HepG2 (cell line): ENCODE results near the gene MTX1.

Source experiments
- ARID2 ChIP-seq: sonication (generic); formaldehyde crosslinking; IDR thresholded peaks from 2 replicates; pipeline ENCODE4 v1.8.1; 2022; ENCODE audit warnings: mild to moderate bottlenecking, missing genetic modification reagents, borderline replicate concordance
- CHD4 ChIP-seq: fragments of 200-600 bp; sonication (generic); IDR thresholded peaks from 2 replicates; pipeline ENCODE4 v1.7.0; 2017; ENCODE audit warnings: mild to moderate bottlenecking, low read length, borderline replicate concordance
- HES4 ChIP-seq: sonication (generic); formaldehyde crosslinking; IDR thresholded peaks from 2 replicates; pipeline ENCODE4 v1.9.0; 2021; ENCODE audit warnings: mild to moderate bottlenecking, missing genetic modification reagents, borderline replicate concordance
- JUN ChIP-seq: sonication (generic); formaldehyde crosslinking; IDR thresholded peaks from 2 replicates; pipeline ENCODE4 v1.4.0; 2020; ENCODE audit warnings: mild to moderate bottlenecking, missing genetic modification reagents
- MAFK ChIP-seq, 2 experiments: IDR thresholded peaks in 1 of 2; conservative IDR thresholded peaks in 1 of 2; 2 replicates each; pipeline ENCODE4 v1.6.1; 2011; ENCODE audit warnings: improper control_type of control experiment in 2 of 2, low read length in 2 of 2
- POLR2A ChIP-seq, 2 experiments: IDR thresholded peaks; 2 replicates each; pipeline ENCODE4 v1.6.1; 2011; ENCODE audit warnings: low read depth in 2 of 2, low read length in 2 of 2, mild to moderate bottlenecking in 1 of 2, moderate library complexity in 1 of 2; ENCODE audit not compliant: insufficient read depth in 1 of 2
- POLR2G ChIP-seq: fragments of 200-400 bp; formaldehyde crosslinking; IDR thresholded peaks from 2 replicates; pipeline ENCODE4 v1.6.1; 2018; ENCODE audit warnings: mild to moderate bottlenecking, low read depth, low read length, moderate library complexity
- THAP9 ChIP-seq: sonication (generic); formaldehyde crosslinking; IDR thresholded peaks from 2 replicates; pipeline ENCODE4; 2020; ENCODE audit warnings: missing genetic modification reagents, mild to moderate bottlenecking, borderline replicate concordance
- ZBTB8A ChIP-seq: sonication (generic); formaldehyde crosslinking; IDR thresholded peaks from 2 replicates; pipeline ENCODE4 v1.4.0; 2020; ENCODE audit warnings: mild to moderate bottlenecking, low read depth, missing genetic modification reagents, borderline replicate concordance

- TF ChIP-seq ZBTB8A = no peak
- TF ChIP-seq JUN (CRISPR knock-in tag) = no peak
- TF ChIP-seq ARID2 (CRISPR knock-in tag) = no peak
- no peak for TF ChIP-seq HES4
- no peak for TF ChIP-seq CHD4
- TF ChIP-seq MAFK (conservative IDR thresholded peaks at IDR 0.05 in 1 of 2, IDR thresholded peaks at IDR 0.05 in 1 of 2; ENCODE audit: low read length in 2 of 2) = no peak
- no peak for TF ChIP-seq POLR2G
- TF ChIP-seq POLR2A (IDR thresholded peaks at IDR 0.05; ENCODE audit: insufficient read depth in 1 of 2, low read depth in 2 of 2, low read length in 2 of 2) = no peak
- peak; percentile 30; the same call in 1 of the 2 replicates for TF ChIP-seq THAP9 (CRISPR knock-in tag)
Observed at GRCh38 chr1:155167166-155168104, 41.1 kb upstream of the MTX1 start.
